NCI-H2029 treated with DMSO at 0.1 percent for 48 hours (cell line): ENCODE results near the gene BIN1.
A peak's percentile ranks its signal among the peaks of the same experiment; 100 is the strongest.

Source experiments
- DNase-seq: peaks from one replicate; lab custom pipeline; 2025; lab: John Stamatoyannopoulos, UW

Gene BIN1

DNA sequence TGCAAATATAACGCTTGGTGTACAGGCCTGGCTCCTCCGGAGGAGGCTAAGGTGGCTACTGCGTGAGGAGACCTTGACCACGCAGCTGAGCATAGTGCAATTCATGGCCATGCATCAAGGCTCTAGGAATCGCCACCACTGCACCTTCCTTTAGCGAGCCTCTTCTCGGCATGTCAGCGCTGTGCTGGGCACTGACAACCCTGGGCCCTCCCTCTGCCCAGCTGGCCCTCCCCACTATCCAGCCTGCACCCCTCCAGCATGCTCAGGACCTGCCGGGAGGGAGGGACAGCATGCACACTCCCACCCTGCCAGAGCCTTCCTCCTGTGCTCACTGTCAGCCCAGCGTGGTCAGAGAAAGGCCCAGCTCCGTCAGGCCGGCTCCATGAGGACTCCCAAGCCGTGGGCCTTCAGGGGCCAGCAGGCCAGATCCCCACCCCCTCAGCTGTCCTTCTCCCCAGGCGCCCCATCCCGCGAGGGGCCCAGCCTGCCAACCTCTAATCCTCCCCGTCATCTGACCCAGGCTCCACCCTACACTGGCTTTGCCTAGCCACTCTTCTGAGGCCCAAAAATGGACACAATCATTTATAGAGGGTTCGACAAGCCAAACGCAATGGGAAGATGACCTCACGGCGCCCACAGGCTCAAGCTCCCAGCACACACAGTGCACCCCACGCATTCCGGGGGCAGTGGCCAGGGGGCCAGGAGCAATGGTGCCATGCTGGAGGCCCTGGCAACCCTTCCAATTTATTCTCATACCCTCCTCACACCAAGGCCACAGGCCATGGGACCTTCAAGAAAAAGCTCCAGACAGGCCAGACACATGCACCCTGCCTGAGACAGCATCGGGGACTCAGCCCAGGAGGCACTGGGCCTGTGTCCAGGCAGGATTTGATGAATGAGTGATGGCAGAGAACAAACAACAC, 3.5 kb downstream of the BIN1 start:
- DNase-seq, result no peak

- no peak for DNase-seq
Observed at GRCh38 chr2:127102521-127103242, 4.3 kb downstream of the BIN1 start.

GRCh38 chr2:127101756-127102477, 5.0 kb downstream of the BIN1 start:
- no peak for DNase-seq

DNA sequence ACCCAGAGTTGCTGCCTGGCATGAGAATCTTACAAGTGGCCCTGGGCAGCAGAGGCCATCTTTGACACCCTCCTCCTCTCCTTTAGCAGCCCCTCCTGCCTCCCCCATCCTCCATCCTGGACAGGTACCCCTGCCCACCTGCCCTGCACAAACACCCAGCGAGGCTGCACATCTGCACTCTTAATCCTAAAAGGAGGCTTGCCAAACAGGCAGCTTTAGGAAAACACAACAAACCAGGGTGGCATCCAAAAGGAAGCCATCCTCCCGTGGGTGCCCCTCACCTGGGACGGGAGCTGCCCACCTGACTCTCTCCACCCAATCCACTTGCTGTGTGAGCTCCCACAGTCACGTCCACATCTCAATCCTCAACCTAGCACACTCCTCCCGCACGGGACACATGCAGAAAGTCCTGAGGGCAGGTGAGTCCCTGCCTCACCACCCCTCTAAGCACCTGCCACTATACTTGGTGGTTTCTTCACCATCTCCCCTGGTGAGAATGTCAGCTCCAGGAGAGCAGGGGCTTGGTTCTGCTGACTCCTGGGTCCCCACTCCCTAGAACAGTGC, 5.8 kb downstream of the BIN1 start:
- DNase-seq, result no peak

- peak; percentile 44 for DNase-seq
Observed at GRCh38 chr2:127100251-127101047, 6.5 kb downstream of the BIN1 start.

GRCh38 chr2:127098711-127099110, 8.2 kb downstream of the BIN1 start:
- DNase-seq, result no peak

DNA sequence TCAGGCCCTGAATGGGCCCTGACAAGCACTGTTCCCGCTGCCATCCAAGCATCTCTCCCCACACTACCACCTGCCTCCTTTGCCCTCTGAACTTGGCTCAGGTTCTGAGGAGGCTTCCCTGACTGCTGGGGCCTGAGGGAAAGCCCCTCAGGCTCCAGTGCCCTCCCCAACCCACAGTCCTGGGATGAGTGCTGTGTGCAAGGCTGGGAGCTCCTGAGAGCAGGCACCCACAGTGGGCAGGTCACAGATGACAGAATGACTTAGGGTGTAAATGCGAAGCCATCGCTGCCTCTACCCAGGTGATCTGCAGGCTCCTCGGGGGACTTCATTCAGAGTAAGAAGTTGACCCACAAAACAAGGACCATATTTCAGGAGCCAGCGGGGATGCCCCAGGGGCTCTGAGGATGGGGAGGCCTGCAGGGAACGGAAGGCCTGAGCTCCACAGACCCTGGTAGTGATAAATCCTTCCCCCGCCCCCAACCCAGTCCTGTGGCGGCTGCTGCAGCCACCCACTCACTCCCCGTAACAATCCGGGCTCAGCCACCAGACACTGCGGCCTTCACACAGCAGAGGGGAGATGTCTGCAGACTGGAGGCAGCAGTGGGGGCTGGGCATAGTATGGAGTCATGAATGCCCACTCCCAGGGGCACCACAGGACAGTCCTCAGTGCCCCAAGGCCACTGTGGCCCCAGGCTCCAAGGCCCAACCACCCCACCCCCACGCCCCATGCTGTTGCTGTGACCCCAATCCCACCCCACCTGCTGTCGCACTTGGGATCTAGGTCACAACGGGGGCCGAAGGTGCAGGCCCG, 8.9 kb downstream of the BIN1 start:
- no peak for DNase-seq

DNA sequence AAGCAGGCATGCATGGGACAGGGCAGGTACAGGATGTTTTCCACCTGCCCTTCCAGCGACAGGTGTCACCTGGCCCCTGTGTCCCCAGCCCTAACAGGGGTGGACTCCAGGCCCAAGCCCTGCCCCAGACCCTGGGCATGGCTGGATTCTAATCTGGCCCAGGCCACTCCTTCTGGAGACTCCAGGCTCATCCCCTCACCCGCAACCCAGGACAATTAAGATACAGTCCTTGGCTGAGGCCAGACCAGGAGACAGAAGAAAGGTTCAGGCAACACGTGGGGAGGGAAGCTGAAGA, 9.5 kb downstream of the BIN1 start:
- DNase-seq, result no peak

GRCh38 chr2:127096718-127097470, 10.1 kb downstream of the BIN1 start:
- no peak for DNase-seq

GRCh38 chr2:127096280-127096679, 10.7 kb downstream of the BIN1 start:
- no peak for DNase-seq

DNA sequence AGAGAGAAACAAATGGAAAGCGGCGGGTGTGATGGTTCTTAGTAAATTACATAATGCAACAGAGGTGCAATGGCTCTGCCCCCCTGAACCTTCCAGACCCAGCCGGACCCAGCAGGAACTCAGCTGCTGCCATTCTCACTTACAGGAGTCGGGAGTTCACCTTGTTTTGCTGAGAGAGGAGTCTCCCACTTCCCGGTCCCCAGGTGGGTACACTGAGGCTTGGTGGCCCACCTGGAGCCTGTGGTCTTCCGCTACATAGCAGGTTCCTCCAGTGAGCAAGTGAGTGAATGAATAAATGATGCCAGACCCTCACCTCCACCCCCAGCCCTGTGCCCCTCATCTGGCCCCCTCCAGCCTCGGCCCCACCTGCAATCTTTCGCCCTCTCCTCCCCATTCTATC, 11.2 kb downstream of the BIN1 start:
- DNase-seq, result no peak

- DNase-seq, result no peak
Observed at GRCh38 chr2:127095367-127095641, 11.7 kb downstream of the BIN1 start.

DNA sequence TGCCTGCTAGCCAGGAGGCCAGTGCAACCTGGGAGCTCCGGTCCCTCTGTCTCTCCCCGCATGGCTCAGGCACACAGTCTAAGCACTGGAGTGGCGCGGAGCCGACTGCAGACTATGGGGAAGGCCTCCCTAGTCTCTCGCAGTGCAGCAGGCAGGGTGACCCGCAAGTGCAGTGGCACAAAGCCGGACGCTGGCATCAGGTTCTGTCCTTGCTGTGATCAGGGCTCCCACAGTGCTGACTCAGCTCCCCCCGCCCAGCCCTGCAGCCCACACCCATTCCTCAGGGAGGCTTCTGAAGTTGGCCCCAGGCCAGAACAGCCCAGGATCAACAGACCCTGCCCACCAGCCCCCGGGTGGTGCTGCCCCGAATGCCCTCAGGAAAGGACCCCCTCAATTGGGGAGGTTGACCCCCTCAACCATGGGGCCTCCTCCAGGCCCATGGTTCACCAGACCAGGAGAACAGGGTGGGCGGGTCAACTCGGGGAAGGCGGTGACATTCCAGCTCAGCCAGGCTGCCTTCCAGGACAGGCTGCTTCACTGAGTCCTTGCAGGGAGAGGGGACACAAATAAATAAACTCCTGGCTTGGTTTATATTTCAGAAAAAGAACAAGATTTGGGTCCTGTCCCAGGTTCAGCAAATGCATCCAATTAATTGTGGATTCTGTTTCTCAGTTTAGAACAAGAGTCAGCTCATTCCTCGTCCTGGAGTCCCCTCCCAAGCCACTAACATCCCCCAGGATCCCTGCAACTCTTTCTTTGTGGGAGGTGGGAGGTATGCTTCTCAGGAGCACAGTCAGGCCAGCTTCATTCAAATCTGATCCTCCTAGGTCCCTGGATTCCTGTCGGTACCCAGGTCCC, 12.2 kb downstream of the BIN1 start:
- no peak for DNase-seq

DNA sequence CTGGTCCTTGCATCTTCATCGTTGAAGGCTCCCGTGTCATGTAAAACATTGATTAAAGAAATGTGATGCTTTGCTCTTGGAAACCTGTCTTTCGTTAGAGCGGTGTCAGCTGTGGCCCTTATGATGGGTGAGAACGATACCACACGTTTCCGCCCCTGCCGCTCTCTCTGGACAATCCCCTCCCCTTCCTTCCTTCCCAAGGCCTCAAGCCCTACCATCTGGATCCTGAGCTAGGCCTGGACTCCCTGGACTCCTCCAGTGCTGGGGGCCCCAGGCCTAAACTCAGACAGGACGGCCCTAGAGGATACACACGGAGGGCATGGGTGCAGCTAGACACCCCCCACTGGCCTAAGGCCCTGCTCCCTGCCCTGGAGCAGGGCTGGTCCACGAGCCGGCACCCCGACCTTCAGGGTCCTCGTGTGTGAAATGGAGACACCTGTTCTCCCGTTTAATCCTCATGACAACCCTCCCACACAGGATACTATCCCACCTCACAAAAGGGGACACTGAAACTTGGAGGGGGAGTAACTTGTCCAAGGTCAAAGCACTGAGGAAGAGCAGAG, 13.2 kb downstream of the BIN1 start:
- no peak for DNase-seq

DNA sequence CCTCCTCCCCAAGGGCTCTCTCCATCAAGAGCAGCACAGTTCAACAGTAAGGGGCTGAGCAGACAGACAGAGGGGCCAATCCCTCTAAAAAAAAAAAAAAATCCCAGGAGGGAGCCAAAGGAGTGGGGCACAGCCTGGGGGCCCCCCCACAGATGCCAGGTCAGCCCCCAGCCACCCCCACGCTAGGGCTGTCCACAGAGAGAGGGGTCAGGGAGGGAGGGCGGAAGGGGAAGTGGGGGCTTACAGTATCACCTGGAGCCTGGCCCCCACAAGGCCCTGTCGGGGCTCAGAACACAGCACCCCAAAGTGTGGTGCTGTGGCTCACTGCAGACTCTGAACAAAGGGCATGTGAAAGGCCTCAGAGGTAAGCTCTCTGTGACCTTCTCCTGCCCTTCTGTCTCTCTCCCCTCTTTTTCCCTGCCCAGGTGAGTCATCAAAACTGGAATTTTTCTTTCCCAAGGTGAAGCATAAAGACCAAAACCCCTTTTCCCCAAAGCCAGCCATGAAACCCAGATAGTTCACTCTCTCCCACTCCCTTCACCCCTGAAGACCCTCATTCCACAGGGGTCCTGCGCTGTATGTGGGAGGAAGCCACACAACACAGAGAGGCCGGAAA, 13.9 kb downstream of the BIN1 start:
- DNase-seq, result no peak

DNA sequence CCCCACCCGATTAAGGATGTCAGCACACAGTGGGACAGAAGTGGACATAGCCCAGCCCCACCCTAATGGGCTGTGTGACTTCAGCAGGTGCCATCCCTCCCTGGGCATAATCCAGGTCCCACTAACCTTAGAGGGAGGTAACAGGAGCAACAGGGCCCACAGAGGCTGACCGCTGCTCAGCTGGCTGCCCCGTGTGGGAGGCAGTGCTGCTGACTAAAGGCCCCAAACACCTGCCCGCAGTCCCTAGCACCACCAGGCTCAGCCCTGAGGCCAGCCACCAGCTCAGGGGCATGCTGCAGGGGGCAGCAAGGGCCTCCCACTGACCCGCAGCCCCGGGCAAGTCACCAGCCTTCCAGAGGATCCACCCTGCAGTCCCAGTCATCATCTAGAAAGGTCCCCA, 14.6 kb downstream of the BIN1 start:
- no peak for DNase-seq

DNA sequence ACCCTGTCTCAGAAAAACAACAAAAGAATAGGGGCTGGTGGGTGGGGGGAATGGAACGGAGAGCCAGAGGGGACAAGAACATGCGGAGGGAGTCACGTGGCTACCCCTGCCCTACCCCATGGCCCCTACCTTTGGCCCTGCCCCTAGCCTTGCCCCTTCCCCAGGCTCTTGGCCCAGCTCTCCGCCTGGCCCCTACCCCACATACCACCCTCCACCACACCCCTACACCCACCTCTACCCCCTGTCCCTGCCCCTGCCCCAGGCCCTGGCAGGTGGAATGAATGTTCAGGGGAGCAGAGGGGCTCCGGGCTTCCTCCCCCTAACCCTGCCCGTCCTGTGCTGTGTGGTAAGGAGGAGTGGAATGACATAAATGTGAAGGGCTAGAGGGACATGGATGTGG, 15.1 kb downstream of the BIN1 start:
- DNase-seq, result no peak

- DNase-seq, result no peak
Observed at GRCh38 chr2:127091148-127091547, 15.8 kb downstream of the BIN1 start.
